MM.1S (cell line): ENCODE data around the gene TSSK6.

Experiments used
- DNase-seq: peaks from one replicate; pipeline ENCODE4 v3.0.0-alpha.2; 2015
- H2AFZ ChIP-seq: fragments of 300-600 bp; sonication (generic); 2 replicates; pipeline ENCODE4 v1.6.0; 2016; ENCODE audit warnings: antibody characterized with exemption, low read length
- H3F3A ChIP-seq: fragments of 300-600 bp; sonication (generic); 2 replicates; pipeline ENCODE4 v1.6.1; 2016; ENCODE audit warnings: mild to moderate bottlenecking, antibody characterized with exemption, low read length, moderate library complexity, mixed read lengths; ENCODE audit not compliant: insufficient read depth
- H3K27ac ChIP-seq: fragments of 300-600 bp; sonication (generic); 2 replicates; pipeline ENCODE4 v1.5.1; 2016; ENCODE audit warnings: mild to moderate bottlenecking, low read length
- H3K27me3 ChIP-seq: fragments of 300-600 bp; sonication (generic); replicated peaks from 2 replicates; pipeline ENCODE4 v1.6.0; 2016; ENCODE audit warnings: low read length; ENCODE audit not compliant: insufficient read depth
- H3K36me3 ChIP-seq: fragments of 300-600 bp; sonication (generic); replicated peaks from 2 replicates; pipeline ENCODE4 v1.6.1; 2016; ENCODE audit warnings: mild to moderate bottlenecking, low read length, mixed read lengths; ENCODE audit not compliant: insufficient read depth
- H3K4me1 ChIP-seq: fragments of 300-600 bp; sonication (generic); 2 replicates; pipeline ENCODE4 v1.6.1; 2016; ENCODE audit warnings: low read length, mixed read lengths
- H3K4me2 ChIP-seq: fragments of 300-600 bp; sonication (generic); 2 replicates; pipeline ENCODE4 v1.6.0; 2016; ENCODE audit warnings: low read depth, low read length
- H3K4me3 ChIP-seq: fragments of 300-600 bp; sonication (generic); 2 replicates; pipeline ENCODE4 v1.5.1; 2016; ENCODE audit warnings: low read length, mixed read lengths
- H3K79me2 ChIP-seq: fragments of 300-600 bp; sonication (generic); 2 replicates; pipeline ENCODE4 v1.6.1; 2016; ENCODE audit warnings: mixed run types, low read length, mixed read lengths
- H3K9ac ChIP-seq: fragments of 300-600 bp; sonication (generic); 2 replicates; pipeline ENCODE4 v1.6.1; 2016; ENCODE audit warnings: low read length, mixed read lengths
- H3K9me2 ChIP-seq: fragments of 300-600 bp; sonication (generic); replicated peaks from 2 replicates; pipeline ENCODE4 v1.6.1; 2016; ENCODE audit warnings: mild to moderate bottlenecking, low read length, mixed read lengths; ENCODE audit not compliant: insufficient read depth
- H3K9me3 ChIP-seq: fragments of 300-600 bp; sonication (generic); replicated peaks from 2 replicates; pipeline ENCODE4 v1.6.1; 2016; ENCODE audit warnings: mild to moderate bottlenecking, low read length, mixed read lengths; ENCODE audit not compliant: insufficient read depth
- H4K20me1 ChIP-seq: fragments of 300-600 bp; sonication (generic); 2 replicates; pipeline ENCODE4 v1.6.1; 2016; ENCODE audit warnings: mild to moderate bottlenecking, low read length, moderate library complexity, mixed read lengths; ENCODE audit not compliant: insufficient read depth
- EZH2 ChIP-seq: fragments of 300-600 bp; sonication (generic); optimal IDR thresholded peaks from 2 replicates; pipeline ENCODE3; 2017; ENCODE audit warnings: low read depth, mild to moderate bottlenecking, antibody characterized with exemption, low read length, mixed read lengths
- EZH2phosphoT487 ChIP-seq: fragments of 300-600 bp; sonication (generic); IDR thresholded peaks from 2 replicates; pipeline ENCODE4 v1.6.1; 2018; ENCODE audit warnings: antibody characterized with exemption, low read length
- TF ChIP-seq, protein P1 (sequence below): fragments of 300-600 bp; sonication (generic); IDR thresholded peaks from 2 replicates; pipeline ENCODE4 v1.5.1; 2016; ENCODE audit warnings: antibody characterized with exemption, low read length, mixed read lengths

The TSSK6 gene

DNA sequence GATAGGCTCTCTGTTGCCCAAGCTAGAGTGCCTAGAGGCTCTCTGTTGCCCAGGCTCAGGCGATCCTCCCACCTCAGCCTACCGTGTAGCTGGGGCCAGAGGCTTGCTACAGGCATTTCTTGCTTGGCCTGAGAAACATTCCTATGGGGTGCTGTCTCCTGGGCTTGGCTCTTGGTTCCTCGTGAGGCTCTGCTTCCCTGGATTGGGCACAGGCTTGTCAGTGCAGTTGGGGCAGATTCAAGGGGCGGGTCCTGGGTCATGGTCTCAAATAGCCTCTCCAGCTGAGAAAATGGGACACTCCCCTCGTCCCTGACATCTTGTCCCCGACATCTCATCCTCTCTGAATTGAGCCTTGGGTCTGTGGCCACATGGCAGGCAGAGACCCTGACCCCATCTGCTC, 4.9 kb downstream of the TSSK6 start:
- H3K27me3 ChIP-seq, result no peaks in the 10 kb centered on the region
- no peak overlapping the region for H3K9ac ChIP-seq
- no peak overlapping the region for H2AFZ ChIP-seq
- H3K4me1 ChIP-seq, result no peaks in the 10 kb centered on the region
- no peaks in the 10 kb centered on the region for H3K9me3 ChIP-seq
- H4K20me1 ChIP-seq, result no peaks in the 10 kb centered on the region
- no peak overlapping the region for H3K4me3 ChIP-seq
- no peaks in the 10 kb centered on the region for H3K36me3 ChIP-seq
- no peak overlapping the region for H3K4me2 ChIP-seq
- no peaks in the 10 kb centered on the region for H3K79me2 ChIP-seq
- H3F3A ChIP-seq, result no peaks in the 10 kb centered on the region
- DNase-seq, result no peak
- no peak for TF ChIP-seq EZH2phosphoT487
- TF ChIP-seq, protein P1, sequence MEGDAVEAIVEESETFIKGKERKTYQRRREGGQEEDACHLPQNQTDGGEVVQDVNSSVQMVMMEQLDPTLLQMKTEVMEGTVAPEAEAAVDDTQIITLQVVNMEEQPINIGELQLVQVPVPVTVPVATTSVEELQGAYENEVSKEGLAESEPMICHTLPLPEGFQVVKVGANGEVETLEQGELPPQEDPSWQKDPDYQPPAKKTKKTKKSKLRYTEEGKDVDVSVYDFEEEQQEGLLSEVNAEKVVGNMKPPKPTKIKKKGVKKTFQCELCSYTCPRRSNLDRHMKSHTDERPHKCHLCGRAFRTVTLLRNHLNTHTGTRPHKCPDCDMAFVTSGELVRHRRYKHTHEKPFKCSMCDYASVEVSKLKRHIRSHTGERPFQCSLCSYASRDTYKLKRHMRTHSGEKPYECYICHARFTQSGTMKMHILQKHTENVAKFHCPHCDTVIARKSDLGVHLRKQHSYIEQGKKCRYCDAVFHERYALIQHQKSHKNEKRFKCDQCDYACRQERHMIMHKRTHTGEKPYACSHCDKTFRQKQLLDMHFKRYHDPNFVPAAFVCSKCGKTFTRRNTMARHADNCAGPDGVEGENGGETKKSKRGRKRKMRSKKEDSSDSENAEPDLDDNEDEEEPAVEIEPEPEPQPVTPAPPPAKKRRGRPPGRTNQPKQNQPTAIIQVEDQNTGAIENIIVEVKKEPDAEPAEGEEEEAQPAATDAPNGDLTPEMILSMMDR, result no peak
- no peak for TF ChIP-seq EZH2
- no peaks in the 10 kb centered on the region for H3K9me2 ChIP-seq
- H3K27ac ChIP-seq, result no peak overlapping the region

DNA sequence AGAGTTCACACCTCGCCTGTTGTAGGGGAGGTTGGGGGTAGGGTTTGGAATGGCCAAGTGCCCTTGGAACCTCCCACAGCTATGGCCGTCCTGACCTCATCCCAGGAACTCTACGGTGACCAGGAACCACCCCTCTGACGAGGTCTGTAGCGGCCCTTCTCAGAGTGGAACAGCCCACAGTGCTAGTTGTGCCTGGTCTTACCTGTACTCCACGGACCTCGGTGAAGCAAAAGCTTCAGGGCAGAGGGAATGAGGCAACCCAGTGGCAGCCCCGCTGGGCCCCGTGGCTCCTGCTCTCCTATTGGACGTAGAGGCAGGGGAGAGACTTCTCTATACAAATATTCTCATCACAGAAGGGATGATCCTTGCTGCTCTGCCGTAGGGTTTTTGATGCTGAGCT, 7.1 kb downstream of the TSSK6 start:
- no peak overlapping the region for H3K4me3 ChIP-seq
- no peak overlapping the region for H3K9ac ChIP-seq
- H3K27me3 ChIP-seq, result no peaks in the 10 kb centered on the region
- no peaks in the 10 kb centered on the region for H3F3A ChIP-seq
- H3K36me3 ChIP-seq, result no peaks in the 10 kb centered on the region
- no peak overlapping the region for H3K4me2 ChIP-seq
- no peak overlapping the region for H3K27ac ChIP-seq
- no peak for TF ChIP-seq EZH2
- TF ChIP-seq, protein P1, result no peak
- no peak for TF ChIP-seq EZH2phosphoT487
- H4K20me1 ChIP-seq, result no peaks in the 10 kb centered on the region
- H3K9me3 ChIP-seq, result no peaks in the 10 kb centered on the region
- H3K79me2 ChIP-seq, result no peaks in the 10 kb centered on the region
- no peaks in the 10 kb centered on the region for H3K4me1 ChIP-seq
- H3K9me2 ChIP-seq, result no peaks in the 10 kb centered on the region
- H2AFZ ChIP-seq, result no peak overlapping the region
- no peak for DNase-seq

GRCh38 chr19:19507354-19507753, 8.0 kb downstream of the TSSK6 start:
- Histone ChIP-seq H3K4me2 (no peak overlapping the region), H4K20me1 (no peaks in the 10 kb centered on the region), H3F3A (no peaks in the 10 kb centered on the region), H3K27me3 (no peaks in the 10 kb centered on the region), H3K4me3 (no peak overlapping the region), H3K79me2 (no peaks in the 10 kb centered on the region), H3K9me2 (no peaks in the 10 kb centered on the region), H2AFZ (no peak overlapping the region), H3K4me1 (no peaks in the 10 kb centered on the region), H3K9ac (no peak overlapping the region), H3K27ac (no peak overlapping the region), H3K9me3 (no peaks in the 10 kb centered on the region), H3K36me3 (no peaks in the 10 kb centered on the region)
- TF ChIP-seq, protein P1, result no peak
- TF ChIP-seq EZH2phosphoT487, result no peak
- TF ChIP-seq EZH2, result no peak
- DNase-seq, result no peak
